ENCODE data around the gene CAMTA1. TPM values are rescaled to one million over a fixed set of nuclear protein-coding genes. Genes with fewer than 3 reads are reported as not detected.

Gene CAMTA1
- total and polyA plus RNA-seq, 9 of the 15 experiments (the other 6 are each of a cell fraction or from before 2014, with no cell fraction given) = 43.9 to 161 (median 65.9) TPM

GRCh38 chr1:7795406-7795805 is 1010.2 kb downstream of the CAMTA1 start:
- no peak for FAIRE-seq
- WGBS (ENCODE audit: insufficient coverage, low coverage, missing lambda C conversion rate) = 42% methylated on average over 12 of the region's 12 CpGs
- Histone ChIP-seq H3K27me3 (ENCODE audit: control insufficient read depth in 2 of 2, insufficient read depth in 2 of 2, low read length in 2 of 2) (no peaks in the 10 kb centered on the region), H3K27ac (ENCODE audit: extremely low read depth, low read depth, low read length) (no peak overlapping the region), H3K79me2 (ENCODE audit: control insufficient read depth, insufficient read depth, low read length) (no peaks in the 10 kb centered on the region), H3K9me1 (ENCODE audit: control insufficient read depth, insufficient read depth, low read length) (no peaks in the 10 kb centered on the region), H3K4me1 (replicated peaks in 1 of 2; ENCODE audit: control insufficient read depth in 2 of 2, insufficient read depth in 2 of 2, low read length in 2 of 2) (no peaks in the 10 kb centered on the region; a peak in 1 of 5 replicates), H3K9ac (ENCODE audit: insufficient read depth in 1 of 2, low read depth in 2 of 2, low read length in 2 of 2) (peak overlapping the region in 1 of 2 experiments; percentile 8; a peak in 1 of 4 replicates), H3K36me3 (ENCODE audit: control insufficient read depth, insufficient read depth, low read length) (no peaks in the 10 kb centered on the region), H3K4me3 (no peak overlapping the region), H2AFZ (ENCODE audit: low read depth, low read length) (0 out of 2 replicates have a peak overlapping the region, but pooled peaks have one; percentile 11), H4K20me1 (replicated peaks; ENCODE audit: control insufficient read depth, insufficient read depth, low read length) (no peaks in the 10 kb centered on the region), H3K9me3 (replicated peaks; ENCODE audit: control insufficient read depth, insufficient read depth, low read depth, low read length) (peaks cover 4% of the 10 kb centered on the region; the same call in 1 of the 2 replicates), H3K4me2 (ENCODE audit: insufficient read depth, low read length) (no peak overlapping the region)
- ChIA-PET CTCF (ENCODE audit: low intra/inter-chr PET ratio) (no interaction called here), POLR2A (no interaction called here)
- no peak for DNase-seq (ENCODE audit: extremely low read depth in 1 of 4, low spot score in 3 of 4)
- in situ Hi-C loops (cut with MboI) = no loop called here
- peak; percentile 57; the same call in 2 of the 3 replicates for ATAC-seq
- intact Hi-C loops (cut with micrococcal nuclease) = no loop called here
- BruUV-seq (replicated peaks) = no TSS peak
- TF ChIP-seq FIP1L1 (IDR thresholded peaks at IDR 0.05; ENCODE audit: low read depth, low read length, poor library complexity, severe bottlenecking) = no peak
- TF ChIP-seq SMARCA4 (IDR thresholded peaks at IDR 0.05) = no peak
- no peak for TF ChIP-seq CCNT2 (IDR thresholded peaks at IDR 0.05; ENCODE audit: borderline replicate concordance, extremely low read depth, insufficient read length, low read depth, low read length)
- TF ChIP-seq ZNF197 (CRISPR knock-in tag; IDR thresholded peaks at IDR 0.05; ENCODE audit: low read depth) = no peak
- no peak for TF ChIP-seq MITF (IDR thresholded peaks at IDR 0.05)
- no peak for TF ChIP-seq ZNF12 (CRISPR knock-in tag; IDR thresholded peaks at IDR 0.05)
- no peak for TF ChIP-seq MAFK (IDR thresholded peaks at IDR 0.05; ENCODE audit: low read length)
- TF ChIP-seq E2F3 (CRISPR knock-in tag; IDR thresholded peaks at IDR 0.05) = no peak
- no peak for TF ChIP-seq HDAC8 (tag; IDR thresholded peaks at IDR 0.05)
- no peak for TF ChIP-seq TOE1 (IDR thresholded peaks at IDR 0.05; ENCODE audit: borderline replicate concordance)
- TF ChIP-seq TOE1 (CRISPR knock-in tag; IDR thresholded peaks at IDR 0.05; ENCODE audit: borderline replicate concordance, low read depth) = no peak
- no peak for TF ChIP-seq ELK1 (CRISPR knock-in tag; IDR thresholded peaks at IDR 0.05)
- no peak for TF ChIP-seq ZNF24 (IDR thresholded peaks at IDR 0.05)
- no peak for TF ChIP-seq L3MBTL2 (IDR thresholded peaks at IDR 0.05)
- no peak for TF ChIP-seq CUX1 (CRISPR knock-in tag; IDR thresholded peaks at IDR 0.05)
